Hepatocyte (in vitro differentiated cells): ENCODE data around the gene MRPL38. TPM values are rescaled to one million over a fixed set of nuclear protein-coding genes. Genes with fewer than 3 reads are reported as not detected.

Experiments used
- DNase-seq: peaks from one replicate; pipeline ENCODE4 v3.0.0-alpha.2; 2016; ENCODE audit warnings: low spot score
- H2AFZ ChIP-seq: fragments of 200-600 bp; sonication (generic); 2 replicates; pipeline ENCODE4 v1.6.0; 2016; ENCODE audit warnings: antibody characterized with exemption, mild to moderate bottlenecking
- H3K27ac ChIP-seq: fragments of 200-600 bp; sonication (generic); 2 replicates; pipeline ENCODE4 v1.5.1; 2016; ENCODE audit warnings: mild to moderate bottlenecking
- H3K27me3 ChIP-seq: fragments of 200-600 bp; sonication (generic); 2 replicates; pipeline ENCODE4 v1.6.1; 2016
- H3K36me3 ChIP-seq: fragments of 200-600 bp; sonication (generic); replicated peaks from 2 replicates; pipeline ENCODE4 v1.5.1; 2016; ENCODE audit warnings: low read depth; ENCODE audit not compliant: insufficient read depth
- H3K4me1 ChIP-seq: fragments of 200-600 bp; sonication (generic); 2 replicates; pipeline ENCODE4 v1.5.1; 2016; ENCODE audit warnings: mild to moderate bottlenecking, moderate library complexity; ENCODE audit not compliant: insufficient read depth
- H3K4me2 ChIP-seq: fragments of 200-600 bp; sonication (generic); 2 replicates; pipeline ENCODE4 v1.6.0; 2016
- H3K4me3 ChIP-seq: fragments of 200-600 bp; sonication (generic); 2 replicates; pipeline ENCODE4 v1.5.1; 2016; ENCODE audit warnings: mild to moderate bottlenecking
- H3K79me2 ChIP-seq: fragments of 200-600 bp; sonication (generic); 2 replicates; pipeline ENCODE4 v1.6.0; 2017; ENCODE audit warnings: mild to moderate bottlenecking
- H3K9me2 ChIP-seq: fragments of 200-600 bp; sonication (generic); replicated peaks from 2 replicates; pipeline ENCODE4 v1.6.0; 2017; ENCODE audit warnings: mild to moderate bottlenecking; ENCODE audit not compliant: insufficient read depth
- H3K9me3 ChIP-seq: fragments of 200-600 bp; sonication (generic); 2 replicates; pipeline ENCODE4 v1.5.1; 2016; ENCODE audit warnings: low read depth, mild to moderate bottlenecking
- H4K20me1 ChIP-seq: fragments of 200-600 bp; sonication (generic); 2 replicates; pipeline ENCODE4 v1.6.0; 2016; ENCODE audit warnings: mild to moderate bottlenecking; ENCODE audit not compliant: insufficient read depth, poor library complexity, severe bottlenecking
- EZH2 ChIP-seq: fragments of 200-600 bp; sonication (generic); IDR thresholded peaks from 2 replicates; pipeline ENCODE4 v1.6.1; 2016; ENCODE audit warnings: antibody characterized with exemption, mild to moderate bottlenecking, borderline replicate concordance
- EZH2phosphoT487 ChIP-seq: fragments of 200-600 bp; sonication (generic); IDR thresholded peaks from one replicate; pipeline ENCODE4 v1.6.1; 2018; ENCODE audit warnings: antibody characterized with exemption, mild to moderate bottlenecking, low read depth, moderate library complexity; ENCODE audit not compliant: unreplicated experiment, severe bottlenecking
- WGBS: methylation state at CpG from one replicate; pipeline ENCODE4 v1.1.6; 2016; ENCODE audit warnings: low lambda C conversion rate; ENCODE audit errors: missing lambda C conversion rate; 5-methylcytosine and 5-hydroxymethylcytosine counted together
- polyA plus RNA-seq: library from polyadenylated mRNA; unstranded; fragments of >200 nt; fragmentation: Nextera tagmentation; extraction: Ambion mirVana; gene quantifications from 2 replicates; pipeline ENCODE4 v1.2.1, GENCODE V29; 2016
- total RNA-seq: library from RNA; depleted of rRNA; stranded (reverse); fragments of >200 nt; gene quantifications from 2 replicates; pipeline ENCODE4 v1.2.3, GENCODE V29; 2014
- TF ChIP-seq, protein P1 (sequence below): fragments of 200-600 bp; sonication (generic); IDR thresholded peaks from 2 replicates; pipeline ENCODE4 v1.5.1; 2016; ENCODE audit warnings: antibody characterized with exemption, mild to moderate bottlenecking; ENCODE audit not compliant: poor library complexity

The MRPL38 gene
- total and polyA plus RNA-seq, 2 experiments from 2014 or later: 50.2 to 124 TPM

DNA sequence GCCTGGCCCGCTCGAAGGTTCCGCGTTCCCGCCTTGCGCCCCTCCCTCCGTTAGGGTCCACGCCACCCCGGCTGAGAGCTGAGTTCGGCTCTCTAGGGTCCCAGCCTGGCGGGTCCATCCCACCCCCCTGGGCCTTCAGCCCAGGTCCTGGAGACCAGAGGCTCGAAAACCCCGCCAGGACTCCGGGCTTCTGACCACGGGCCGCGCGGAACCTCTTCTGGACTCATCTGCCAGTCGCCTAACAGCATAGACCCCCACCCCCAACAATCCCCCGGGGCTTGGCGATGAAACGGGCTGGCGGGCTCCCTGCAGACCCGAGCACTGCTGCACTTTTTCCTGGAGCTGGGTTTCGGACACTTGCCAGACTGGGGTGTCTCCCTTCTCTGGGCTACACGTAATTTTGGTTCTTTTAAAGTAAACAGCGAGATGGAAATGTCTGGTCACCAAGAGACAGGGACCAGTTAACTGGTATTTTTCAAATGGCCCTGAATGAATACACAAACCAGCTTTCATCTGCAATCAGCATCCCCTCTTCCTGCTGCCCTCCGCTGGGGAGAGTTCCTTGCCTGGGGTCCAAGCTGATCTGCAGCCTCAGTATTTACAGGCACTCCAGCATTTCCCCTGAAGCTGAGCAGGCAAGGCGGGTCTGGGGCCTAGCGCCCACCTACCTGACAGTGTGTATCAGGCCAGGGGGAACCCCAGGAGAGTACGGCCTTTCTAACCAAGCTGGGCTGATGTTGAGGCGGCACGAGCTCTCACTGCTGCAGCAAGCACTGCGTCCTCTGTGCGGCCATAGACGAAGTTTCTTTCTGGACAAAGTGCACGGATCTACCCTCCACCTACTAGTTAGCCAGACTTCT is 7.3 kb downstream of the MRPL38 start:
- Histone ChIP-seq H3K27me3 (no peaks in the 10 kb centered on the region), H3K4me1 (peaks cover 11% of the 10 kb centered on the region), H3K9me3 (no peaks in the 10 kb centered on the region), H2AFZ (no peak overlapping the region), H3K36me3 (no peaks in the 10 kb centered on the region), H3K27ac (peak overlapping the region; percentile 97), H4K20me1 (no peaks in the 10 kb centered on the region), H3K4me2 (peak overlapping the region; percentile 84), H3K9me2 (no peaks in the 10 kb centered on the region), H3K79me2 (peaks cover 15% of the 10 kb centered on the region), H3K4me3 (peak overlapping the region; percentile 97)
- 70% methylated on average over 29 of the region's 37 CpGs for WGBS
- DNase-seq: no peak
- no peak for TF ChIP-seq EZH2
- TF ChIP-seq, protein P1, sequence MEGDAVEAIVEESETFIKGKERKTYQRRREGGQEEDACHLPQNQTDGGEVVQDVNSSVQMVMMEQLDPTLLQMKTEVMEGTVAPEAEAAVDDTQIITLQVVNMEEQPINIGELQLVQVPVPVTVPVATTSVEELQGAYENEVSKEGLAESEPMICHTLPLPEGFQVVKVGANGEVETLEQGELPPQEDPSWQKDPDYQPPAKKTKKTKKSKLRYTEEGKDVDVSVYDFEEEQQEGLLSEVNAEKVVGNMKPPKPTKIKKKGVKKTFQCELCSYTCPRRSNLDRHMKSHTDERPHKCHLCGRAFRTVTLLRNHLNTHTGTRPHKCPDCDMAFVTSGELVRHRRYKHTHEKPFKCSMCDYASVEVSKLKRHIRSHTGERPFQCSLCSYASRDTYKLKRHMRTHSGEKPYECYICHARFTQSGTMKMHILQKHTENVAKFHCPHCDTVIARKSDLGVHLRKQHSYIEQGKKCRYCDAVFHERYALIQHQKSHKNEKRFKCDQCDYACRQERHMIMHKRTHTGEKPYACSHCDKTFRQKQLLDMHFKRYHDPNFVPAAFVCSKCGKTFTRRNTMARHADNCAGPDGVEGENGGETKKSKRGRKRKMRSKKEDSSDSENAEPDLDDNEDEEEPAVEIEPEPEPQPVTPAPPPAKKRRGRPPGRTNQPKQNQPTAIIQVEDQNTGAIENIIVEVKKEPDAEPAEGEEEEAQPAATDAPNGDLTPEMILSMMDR: no peak
- TF ChIP-seq EZH2phosphoT487: no peak

DNA sequence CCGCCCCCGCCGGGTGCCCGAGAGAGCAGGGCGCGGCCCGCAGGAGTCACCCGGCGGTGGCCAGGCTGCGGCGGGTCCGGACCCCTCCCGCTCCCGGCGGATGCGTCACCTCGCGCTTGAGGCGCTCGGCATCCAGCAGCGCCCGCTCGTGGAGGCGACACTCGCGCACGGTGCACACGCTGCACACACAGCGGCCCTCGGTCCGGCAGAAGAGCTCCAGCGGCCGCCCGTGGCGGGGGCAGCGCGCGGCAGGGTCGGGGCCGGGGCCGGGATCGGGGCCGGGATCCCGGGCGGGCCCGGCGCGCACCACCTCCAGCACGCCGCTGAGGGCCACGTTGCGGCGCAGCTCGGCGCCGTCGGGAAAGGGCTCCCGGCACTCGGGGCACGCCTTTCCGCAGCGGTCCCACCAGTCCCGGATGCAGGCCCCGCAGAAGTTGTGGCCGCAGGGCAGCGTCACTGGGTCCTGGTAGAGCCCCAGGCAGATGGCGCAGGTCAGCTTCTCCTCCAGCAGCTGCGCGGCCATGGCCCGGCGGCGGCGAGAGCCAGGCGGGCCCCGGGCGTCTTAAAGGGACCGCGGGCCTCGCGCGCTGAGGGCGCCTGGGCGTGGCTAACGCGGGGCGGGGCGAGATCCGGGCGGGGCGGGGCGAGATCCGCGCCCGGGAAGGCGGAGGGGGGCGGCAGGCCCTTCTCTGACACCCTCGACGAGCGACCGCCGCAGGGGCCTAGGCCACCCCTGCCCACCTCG is 8.1 kb downstream of the MRPL38 start, which contains the start of gene TRIM65:
TRIM65 (minus strand) TSS at position 537 of the 745 bp plus-strand sequence; CDS start at position 523, 14 bp downstream.
- Histone ChIP-seq H3K27ac (peak within 1 kb of the TSS; percentile 97), H3K9me2 (no peaks in the 10 kb centered on the region), H4K20me1 (no peaks in the 10 kb centered on the region), H3K27me3 (no peaks in the 10 kb centered on the region), H3K9me3 (no peaks in the 10 kb centered on the region), H3K36me3 (no peaks in the 10 kb centered on the region), H3K4me3 (peak within 1 kb of the TSS; percentile 97), H3K4me2 (peak within 1 kb of the TSS; percentile 84), H3K4me1 (peaks cover 11% of the 10 kb centered on the region), H2AFZ (peak within 1 kb of the TSS; percentile 89), H3K79me2 (peaks cover 15% of the 10 kb centered on the region)
- TF ChIP-seq EZH2 (no peak), EZH2phosphoT487 (no peak)
- TF ChIP-seq, protein P1: peak; percentile 33
- DNase-seq: peak; percentile 94
- WGBS: 1% methylated on average over 35 of the region's 102 CpGs

DNA sequence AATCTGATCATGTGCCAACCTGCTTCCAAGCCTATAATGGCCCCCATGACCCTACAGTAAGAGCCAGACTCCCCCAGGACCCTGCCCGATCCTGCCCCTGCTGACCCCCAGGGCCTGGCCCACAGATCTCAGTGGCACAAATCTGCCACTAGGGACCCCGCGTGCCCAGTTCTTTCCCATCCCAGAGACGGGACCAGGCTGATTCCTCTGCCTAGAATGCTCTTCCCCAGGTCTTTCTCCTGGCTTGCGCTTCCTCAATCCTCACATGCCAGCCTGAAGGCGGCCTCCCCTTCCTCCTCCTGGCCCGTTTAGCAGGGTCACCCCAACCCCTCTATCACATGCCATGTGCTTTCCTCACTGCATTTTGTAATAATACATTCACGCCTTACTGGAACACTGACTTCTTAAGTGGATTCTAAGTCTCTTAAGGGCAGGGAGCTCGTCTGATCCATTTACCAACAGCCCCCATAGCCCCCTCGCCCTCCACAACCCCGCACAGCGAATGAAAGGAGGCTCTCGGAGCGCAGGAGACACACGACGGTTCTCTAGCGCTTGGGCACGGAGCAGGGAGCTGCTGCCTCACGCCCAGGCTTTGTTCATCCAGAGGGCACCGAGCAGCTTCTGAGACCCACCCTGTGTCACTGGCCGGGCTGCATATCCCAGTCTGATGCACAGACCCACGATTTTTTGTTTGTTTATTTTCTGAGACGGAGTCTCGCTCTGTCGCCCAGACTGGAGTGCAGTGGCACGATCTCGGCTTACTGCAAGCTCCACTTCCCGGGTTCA is 9.1 kb downstream of the MRPL38 start:
- Histone ChIP-seq H3K27ac (peak overlapping the region; percentile 97), H3K4me1 (peaks cover 11% of the 10 kb centered on the region), H3K9me2 (no peaks in the 10 kb centered on the region), H3K79me2 (peaks cover 15% of the 10 kb centered on the region), H3K36me3 (no peaks in the 10 kb centered on the region), H4K20me1 (no peaks in the 10 kb centered on the region), H3K4me3 (peak overlapping the region; percentile 97), H3K4me2 (peak overlapping the region; percentile 84), H2AFZ (peak overlapping the region; percentile 89), H3K27me3 (no peaks in the 10 kb centered on the region), H3K9me3 (no peaks in the 10 kb centered on the region)
- TF ChIP-seq, protein P1: peak; percentile 15
- no peak for TF ChIP-seq EZH2
- DNase-seq: no peak
- 35% methylated on average over 28 of the region's 28 CpGs for WGBS
